ENCODE data around the gene PSTPIP1.

GRCh38 chr15:77042245-77042919 is 47.5 kb downstream of the PSTPIP1 start:
- no peak for TF ChIP-seq POLR2AphosphoS5 (IDR thresholded peaks at IDR 0.05; ENCODE audit: low read depth, low read length)
- TF ChIP-seq TAF1 (IDR thresholded peaks at IDR 0.05; ENCODE audit: borderline replicate concordance, insufficient read depth, low read length), result no peak
